A172 (cell line): Measurements from ENCODE around the gene AGAP5. TPM values are rescaled to one million over a fixed set of nuclear protein-coding genes. Genes with fewer than 3 reads are reported as not detected.
"Not testable (repeated sequence)": the region's sequence is repeated elsewhere in the genome, so short reads cannot be mapped to it uniquely, and the experiment has no call there.

Experiments used
- DNase-seq: peaks from one replicate; pipeline ENCODE4 v3.0.0-alpha.2; 2015; ENCODE audit warnings: low spot score
- total RNA-seq: library from RNA; depleted of rRNA; stranded (reverse); fragments of >200 nt; shearing (Covaris generic); gene quantifications from 2 replicates; pipeline ENCODE4 v1.2.3, GENCODE V29; 2014

Gene AGAP5
- total RNA-seq, 1 experiment from 2014 or later: 2.2 TPM

DNA sequence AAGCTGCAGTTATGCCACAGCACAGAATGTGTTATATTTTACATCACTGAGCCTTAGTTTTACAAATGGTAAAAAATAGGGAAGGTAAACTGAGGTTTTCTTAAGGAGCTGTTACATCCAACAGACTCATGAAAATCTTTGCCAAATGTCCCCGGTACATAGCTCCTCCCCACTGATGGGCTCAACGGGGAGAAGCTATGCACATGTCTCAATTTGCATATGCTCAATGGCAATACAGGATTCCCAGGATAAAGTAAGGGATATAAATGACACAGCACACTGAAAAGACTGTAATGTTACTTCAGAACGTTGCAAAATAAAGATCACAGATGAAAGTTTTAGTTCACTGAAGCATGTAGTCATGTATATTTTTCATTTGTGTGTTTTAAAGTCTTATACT, 16.6 kb upstream of the AGAP5 start:
- DNase-seq: not testable (repeated sequence)

- not testable (repeated sequence) for DNase-seq
These were observed 16.0 kb upstream of the AGAP5 start for GRCh38 chr10:73713912-73714311.

GRCh38 chr10:73711683-73712082, 13.8 kb upstream of the AGAP5 start:
- not testable (repeated sequence) for DNase-seq

DNA sequence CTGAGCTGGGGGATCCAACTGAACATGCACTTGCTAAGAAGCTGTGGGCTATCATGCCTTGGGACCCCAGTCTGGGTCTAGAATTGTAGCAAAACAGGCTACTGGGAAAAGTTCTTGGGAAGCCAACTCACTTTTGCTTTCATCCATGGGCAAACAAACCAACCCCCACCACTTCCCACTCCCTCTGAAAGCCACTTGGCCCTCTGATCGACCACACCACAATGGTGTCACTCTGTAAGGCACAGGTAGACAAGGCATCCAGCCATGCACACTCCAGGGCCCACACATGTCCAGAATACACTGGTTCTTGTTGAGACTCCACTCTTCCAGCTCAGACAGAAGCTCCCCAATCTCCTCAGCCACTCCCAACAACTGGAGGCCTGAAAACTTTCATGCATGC, 10.2 kb upstream of the AGAP5 start:
- not testable (repeated sequence) for DNase-seq

DNA sequence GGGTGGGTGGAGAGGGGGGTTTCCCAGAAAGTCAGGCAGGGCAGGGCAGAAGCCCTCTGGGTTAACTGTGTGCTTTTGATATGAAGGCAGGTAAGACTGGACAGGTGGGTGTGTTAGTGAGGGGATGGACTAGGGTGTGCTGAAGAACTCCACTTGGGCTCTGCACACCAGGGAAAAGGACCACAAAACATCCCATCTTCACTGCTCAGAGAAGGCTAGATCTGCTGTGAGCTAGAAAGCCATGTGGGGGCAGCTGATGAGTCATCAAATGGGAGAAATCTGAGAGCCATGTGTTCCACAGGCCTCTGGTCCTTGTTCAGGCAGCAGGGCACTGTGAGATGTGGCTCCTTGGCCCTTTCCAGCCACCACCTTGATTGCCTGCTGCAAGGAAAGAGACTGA, 9.7 kb upstream of the AGAP5 start:
- DNase-seq: not testable (repeated sequence)

DNA sequence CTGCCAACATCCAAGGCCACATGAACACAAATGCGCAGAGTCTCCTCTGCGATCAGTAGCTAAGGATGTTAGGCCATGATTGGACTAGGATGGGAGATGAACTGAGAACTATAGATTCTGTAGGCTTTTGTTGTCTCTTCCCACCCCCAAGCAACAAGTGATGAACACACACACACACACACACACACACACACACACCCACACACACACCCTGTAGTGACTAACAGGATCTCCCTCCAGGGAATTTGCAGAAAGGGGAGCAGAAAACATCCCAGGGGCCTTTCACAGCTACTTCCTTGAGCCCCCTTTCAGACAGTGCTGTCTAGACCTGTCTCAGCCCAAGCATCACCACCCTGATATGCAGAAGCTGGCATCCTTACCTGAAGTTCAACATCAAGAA, 8.6 kb upstream of the AGAP5 start:
- not testable (repeated sequence) for DNase-seq

DNA sequence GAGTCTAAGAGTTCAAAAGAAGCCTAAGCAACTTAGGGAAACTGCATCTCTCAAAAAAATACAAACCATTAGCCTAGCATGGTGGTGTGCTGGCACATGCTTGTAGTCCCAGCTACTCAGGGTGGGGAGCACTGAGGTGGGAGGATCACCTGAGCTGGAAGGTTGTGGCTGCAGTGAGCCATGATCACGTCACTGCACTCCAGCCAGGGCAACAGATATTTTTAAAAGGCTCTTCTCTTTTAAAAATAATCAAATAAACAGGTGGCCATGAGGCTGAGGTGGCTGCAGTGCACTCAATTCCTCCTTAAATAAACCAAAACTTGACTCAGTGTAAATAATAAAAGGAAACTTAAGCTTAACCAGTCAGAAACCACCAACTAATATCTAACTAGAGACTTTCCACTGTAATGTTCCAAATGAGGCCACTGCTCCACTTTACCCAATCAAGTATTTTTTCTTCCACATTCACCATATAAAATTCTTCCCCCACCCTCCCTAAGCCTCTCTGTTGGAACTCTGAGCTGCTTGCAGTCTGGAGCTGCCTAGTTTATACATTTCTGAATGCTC, 7.7 kb upstream of the AGAP5 start:
- DNase-seq: not testable (repeated sequence)

DNA sequence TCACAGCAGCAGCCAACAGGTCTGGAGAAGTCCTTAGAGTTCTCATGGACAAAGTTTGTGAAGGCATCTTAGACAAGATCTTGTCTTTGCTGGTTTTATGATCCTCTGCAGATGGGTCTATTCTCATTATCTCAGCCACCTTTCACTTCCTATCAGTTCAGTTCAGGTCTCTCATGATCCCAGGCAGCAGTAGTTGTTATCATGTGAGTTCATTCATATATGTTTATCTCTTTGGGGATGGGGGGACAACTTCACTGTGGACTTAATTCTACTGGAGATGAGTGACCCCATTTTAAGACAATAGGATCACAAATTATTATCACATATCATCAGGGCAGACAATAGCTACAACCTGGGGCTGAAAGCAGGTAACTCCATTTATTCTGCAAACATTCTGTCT, 6.0 kb upstream of the AGAP5 start:
- DNase-seq: not testable (repeated sequence)

DNA sequence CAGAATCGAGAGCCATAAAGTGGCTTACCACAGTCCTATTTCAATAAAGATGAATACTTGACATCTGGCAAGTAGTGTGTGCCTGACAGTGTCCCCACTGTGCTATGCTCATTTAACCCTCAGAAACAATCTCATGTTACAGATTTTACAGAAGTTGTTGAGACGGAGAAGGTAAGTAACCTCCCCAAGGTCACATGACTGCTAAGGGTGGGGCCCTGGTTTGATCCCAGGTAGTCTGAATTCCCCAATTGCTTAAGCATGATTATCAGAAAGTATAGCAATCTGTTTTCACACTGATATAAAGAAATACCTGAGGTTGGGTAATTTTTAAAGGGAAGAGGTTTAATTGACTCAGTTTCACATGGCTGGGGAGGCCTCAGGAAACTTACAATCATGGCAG, 910 bp upstream of the AGAP5 start:
- DNase-seq: not testable (repeated sequence)

- DNase-seq: not testable (repeated sequence)
These were observed 2.6 kb downstream of the AGAP5 start for GRCh38 chr10:73695302-73695701.

DNA sequence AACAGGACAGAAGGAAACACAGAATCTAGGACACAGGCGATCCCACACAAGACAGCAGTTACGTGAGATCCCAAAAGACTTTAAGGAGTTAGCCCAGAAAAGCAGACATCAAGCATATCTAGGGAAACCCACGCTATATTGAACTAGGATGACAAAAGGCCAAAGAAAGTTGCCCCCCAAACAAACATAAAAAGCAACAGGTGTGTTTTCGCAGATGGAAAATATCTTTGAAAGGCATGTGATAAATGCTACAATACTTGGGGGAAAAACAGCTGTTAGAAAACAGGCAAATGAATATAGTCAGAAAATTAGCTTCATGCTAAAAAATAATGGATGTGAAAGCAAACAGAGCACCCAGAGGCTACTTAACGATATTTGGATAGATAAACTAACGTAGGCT, 7.2 kb downstream of the AGAP5 start:
- not testable (repeated sequence) for DNase-seq

DNA sequence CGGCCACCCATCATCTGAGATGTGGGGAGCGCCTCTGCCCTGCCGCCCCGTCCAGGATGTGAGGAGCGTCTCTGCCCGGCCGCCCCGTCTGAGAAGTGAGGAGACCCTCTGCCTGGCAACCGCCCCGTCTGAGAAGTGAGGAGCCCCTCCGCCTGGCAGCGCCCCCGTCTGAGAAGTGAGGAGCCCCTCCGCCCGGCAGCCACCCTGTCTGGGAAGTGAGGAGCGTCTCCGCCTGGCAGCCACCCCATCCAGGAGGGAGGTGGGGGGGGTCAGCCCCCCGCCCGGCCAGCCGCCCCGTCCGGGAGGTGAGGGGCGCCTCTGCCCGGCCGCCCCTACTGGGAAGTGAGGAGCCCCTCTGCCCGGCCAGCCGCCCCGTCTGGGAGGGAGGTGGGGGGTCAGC, 8.3 kb downstream of the AGAP5 start:
- not testable (repeated sequence) for DNase-seq

- DNase-seq: not testable (repeated sequence)
These were observed 10.3 kb downstream of the AGAP5 start for GRCh38 chr10:73687641-73688040.

- not testable (repeated sequence) for DNase-seq
These were observed 23.4 kb downstream of the AGAP5 start for GRCh38 chr10:73674546-73674945.

- not testable (repeated sequence) for DNase-seq
These were observed 29.5 kb downstream of the AGAP5 start for GRCh38 chr10:73668378-73668777.

DNA sequence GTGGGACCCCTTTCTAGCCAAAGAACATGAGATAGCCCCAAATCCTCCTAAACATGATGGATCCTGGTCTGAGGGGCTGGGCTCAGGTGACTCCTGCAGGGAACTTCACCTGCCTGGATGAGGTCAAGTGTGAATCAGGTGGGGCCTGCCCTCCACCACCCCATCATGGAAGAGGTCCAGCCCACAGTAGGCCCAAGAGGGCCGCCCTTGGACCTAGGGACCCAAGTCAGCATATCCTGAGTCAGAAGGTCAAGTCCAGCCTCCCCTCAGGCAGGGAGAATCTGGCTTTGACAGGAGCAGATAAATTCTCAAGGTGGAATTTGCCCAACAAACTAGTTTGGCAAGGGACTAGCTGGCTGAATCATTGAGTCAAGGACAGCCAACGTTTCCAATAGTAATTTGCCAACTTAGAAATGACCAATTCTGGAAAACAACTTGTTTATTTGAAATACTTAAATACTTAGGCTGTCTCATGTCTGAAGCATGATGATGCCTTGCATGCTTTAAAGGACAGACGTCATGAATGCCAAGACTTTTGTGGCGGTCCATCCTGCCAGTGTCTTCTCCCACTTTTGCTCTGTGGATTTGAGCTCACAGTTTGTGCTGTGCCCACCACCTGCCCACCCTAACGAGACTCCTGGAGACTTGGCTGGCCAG, 31.6 kb downstream of the AGAP5 start:
- not testable (repeated sequence) for DNase-seq

DNA sequence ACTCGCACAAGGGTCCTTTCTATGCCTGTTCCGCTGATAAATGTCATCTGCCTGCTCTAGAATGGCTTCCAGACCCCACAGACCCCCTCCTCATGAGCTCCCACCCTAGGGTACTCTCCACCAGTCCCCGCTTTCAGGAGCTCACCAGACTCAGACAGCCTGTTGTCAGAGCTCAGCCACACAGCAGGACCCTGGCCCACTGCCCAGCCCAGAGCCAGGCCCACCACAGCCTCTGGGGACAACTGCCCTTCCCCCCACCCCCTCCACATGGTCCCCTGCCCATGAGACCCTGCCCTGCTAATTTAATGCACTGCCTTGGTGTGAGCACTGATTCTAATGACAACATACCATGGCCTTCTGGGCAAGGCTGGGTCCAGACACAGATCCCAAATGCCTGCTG, 32.3 kb downstream of the AGAP5 start:
- DNase-seq: not testable (repeated sequence)

DNA sequence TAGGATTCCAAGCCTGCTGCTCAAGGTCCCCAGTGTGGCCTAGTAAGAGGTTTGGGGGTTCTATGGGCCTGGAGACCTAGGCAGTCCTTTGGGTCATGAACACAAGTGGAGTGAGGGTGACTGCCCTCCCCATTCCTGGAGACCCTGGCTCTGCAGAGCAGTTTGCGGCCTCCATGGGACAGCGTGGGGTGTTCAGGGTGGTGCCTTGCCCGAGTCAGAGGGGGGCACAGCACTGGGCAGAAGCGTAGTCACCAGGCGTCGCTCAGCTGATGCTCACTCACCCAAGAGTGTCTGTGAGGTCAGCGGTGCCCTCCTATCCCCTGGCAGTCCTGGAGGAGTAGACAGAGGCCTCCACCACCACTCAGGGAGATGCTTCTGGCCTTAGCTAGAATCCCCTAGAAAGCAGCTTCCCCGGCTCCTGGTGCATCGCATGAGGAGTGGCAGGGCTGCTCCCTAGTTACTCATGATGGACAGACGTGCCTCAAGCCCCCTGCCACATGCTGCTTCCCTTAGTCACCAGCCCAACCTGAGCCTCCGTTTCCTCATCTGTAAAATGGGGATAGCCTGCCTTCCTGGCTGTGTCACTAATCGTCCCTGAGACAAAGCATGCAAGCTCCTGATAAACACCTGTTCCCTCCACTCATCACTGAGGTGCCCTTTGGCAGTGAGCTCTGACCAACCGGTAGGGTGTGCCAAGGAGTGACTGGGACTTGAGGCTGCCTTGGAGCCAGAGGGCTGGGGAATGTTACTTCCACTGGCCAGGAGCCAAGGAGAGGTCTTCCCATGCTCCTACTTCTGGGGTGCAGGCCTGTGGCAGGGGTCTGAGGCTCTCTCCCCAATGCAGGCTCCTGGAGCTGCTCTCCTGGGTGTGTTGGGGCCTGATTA, 33.5 kb downstream of the AGAP5 start:
- DNase-seq: not testable (repeated sequence)

GRCh38 chr10:73663621-73664020, 34.3 kb downstream of the AGAP5 start:
- DNase-seq: not testable (repeated sequence)

DNA sequence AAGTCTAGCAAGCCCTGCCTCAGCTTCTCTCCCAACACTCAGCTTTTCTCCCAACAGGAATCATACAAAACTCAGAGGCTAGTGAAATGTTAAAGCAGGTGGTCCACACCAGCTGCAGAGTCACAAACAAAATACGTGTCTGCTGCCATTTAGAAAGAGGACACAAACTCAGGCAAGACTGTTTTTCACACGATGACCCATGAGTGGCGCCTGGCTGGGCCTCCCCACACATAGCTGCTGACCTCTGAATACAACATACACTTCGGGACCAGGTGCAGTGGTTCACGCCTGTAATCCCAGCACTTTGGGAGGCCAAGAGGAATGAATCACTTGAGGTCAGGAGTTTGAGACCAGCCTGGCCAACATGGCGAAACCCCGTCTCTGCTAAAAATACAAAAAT, 35.2 kb downstream of the AGAP5 start:
- DNase-seq: not testable (repeated sequence)

- DNase-seq: no peak
These were observed 42.0 kb downstream of the AGAP5 start, which contains the start of gene SYNPO2L for GRCh38 chr10:73655990-73656298. Gene SYNPO2L, minus strand, starts transcription at chr10:73656029. Its CDS starts 107 bp downstream, at chr10:73655922.

GRCh38 chr10:73655257-73655989, 42.5 kb downstream of the AGAP5 start:
- no peak for DNase-seq
